ENCODE results near the gene PRR18.

Gene PRR18

GRCh38 chr6:166305562-166306117, 2.6 kb downstream of the PRR18 start:
- no peak for DNase-seq (ENCODE audit: low read depth)

- DNase-seq (ENCODE audit: low read depth), result no peak
These were observed 4.1 kb downstream of the PRR18 start for GRCh38 chr6:166304106-166304505.

GRCh38 chr6:166301611-166302529, 6.3 kb downstream of the PRR18 start:
- DNase-seq (ENCODE audit: low read depth), result no peak

- DNase-seq (ENCODE audit: low read depth), result no peak
These were observed 7.7 kb downstream of the PRR18 start for GRCh38 chr6:166300357-166300987.

- no peak for DNase-seq (ENCODE audit: low read depth)
These were observed 10.6 kb downstream of the PRR18 start for GRCh38 chr6:166297606-166298005.

- DNase-seq (ENCODE audit: low read depth), result no peak
These were observed 11.9 kb downstream of the PRR18 start for GRCh38 chr6:166296035-166296883.

- no peak for DNase-seq (ENCODE audit: low read depth)
These were observed 14.2 kb downstream of the PRR18 start for GRCh38 chr6:166293731-166294584.

GRCh38 chr6:166289207-166290060, 18.8 kb downstream of the PRR18 start:
- no peak for DNase-seq (ENCODE audit: low read depth)

GRCh38 chr6:166286839-166287271, 21.3 kb downstream of the PRR18 start:
- no peak for DNase-seq (ENCODE audit: low read depth)

- DNase-seq (ENCODE audit: low read depth), result no peak
These were observed 23.0 kb downstream of the PRR18 start for GRCh38 chr6:166285233-166285632.

GRCh38 chr6:166284640-166285039, 23.6 kb downstream of the PRR18 start:
- DNase-seq (ENCODE audit: low read depth), result no peak

GRCh38 chr6:166282394-166283032, 25.7 kb downstream of the PRR18 start:
- DNase-seq (ENCODE audit: low read depth), result no peak

GRCh38 chr6:166281104-166281503, 27.1 kb downstream of the PRR18 start:
- DNase-seq (ENCODE audit: low read depth), result no peak

GRCh38 chr6:166279393-166279679, 28.9 kb downstream of the PRR18 start:
- no peak for DNase-seq (ENCODE audit: low read depth)

GRCh38 chr6:166278579-166279392, 29.4 kb downstream of the PRR18 start:
- no peak for DNase-seq (ENCODE audit: low read depth)

- DNase-seq (ENCODE audit: low read depth), result no peak
These were observed 30.2 kb downstream of the PRR18 start for GRCh38 chr6:166277892-166278578.

- DNase-seq (ENCODE audit: low read depth), result no peak
These were observed 31.2 kb downstream of the PRR18 start for GRCh38 chr6:166277018-166277417.

GRCh38 chr6:166275714-166276166, 32.5 kb downstream of the PRR18 start:
- no peak for DNase-seq (ENCODE audit: low read depth)

All from non-pigmented ciliary epithelial cell (primary cell).